HG03025 (cell line): Measurements from ENCODE around the gene RSPH6A.

Source experiments
- ATAC-seq: cut with Tn5 transposase; IDR thresholded peaks from one replicate; pipeline ENCODE4 v1.9.1; 2021; ENCODE audit warnings: mild to moderate bottlenecking, moderate library complexity; ENCODE audit not compliant: unreplicated experiment, low FRiP score

RSPH6A gene

DNA sequence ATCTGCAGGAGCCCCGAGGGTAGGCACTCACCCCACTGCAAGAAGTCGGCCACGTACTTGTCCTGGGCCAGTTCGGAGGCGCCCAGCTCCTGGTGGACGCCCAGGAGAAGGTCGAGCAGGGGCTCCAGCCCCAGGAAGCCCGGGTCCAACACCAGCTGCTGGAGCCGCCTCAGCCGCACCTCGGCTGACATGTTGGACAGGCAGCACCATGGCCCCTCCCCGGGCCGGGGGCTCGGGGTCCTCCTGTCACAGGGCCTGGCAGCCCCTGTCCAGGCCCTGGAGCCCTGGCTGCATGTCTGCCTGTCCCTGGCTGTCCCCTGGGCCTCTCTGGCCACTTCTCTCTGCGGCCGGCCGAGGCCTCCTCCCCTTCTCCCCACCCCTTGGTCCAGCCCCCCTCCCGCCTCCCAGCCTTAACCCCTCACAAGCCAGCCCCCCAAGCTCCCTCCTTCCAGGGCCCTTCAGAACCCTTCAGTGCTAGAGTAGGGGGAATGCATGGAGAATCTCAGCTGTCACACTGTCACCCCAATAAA is 32.9 kb downstream of the RSPH6A start, which contains the start of gene DMPK:
Gene DMPK, minus strand, starts transcription at position 329 of the 530 bp plus-strand sequence. Its CDS starts 138 bp downstream, at position 191.
- ATAC-seq, result no peak

DNA sequence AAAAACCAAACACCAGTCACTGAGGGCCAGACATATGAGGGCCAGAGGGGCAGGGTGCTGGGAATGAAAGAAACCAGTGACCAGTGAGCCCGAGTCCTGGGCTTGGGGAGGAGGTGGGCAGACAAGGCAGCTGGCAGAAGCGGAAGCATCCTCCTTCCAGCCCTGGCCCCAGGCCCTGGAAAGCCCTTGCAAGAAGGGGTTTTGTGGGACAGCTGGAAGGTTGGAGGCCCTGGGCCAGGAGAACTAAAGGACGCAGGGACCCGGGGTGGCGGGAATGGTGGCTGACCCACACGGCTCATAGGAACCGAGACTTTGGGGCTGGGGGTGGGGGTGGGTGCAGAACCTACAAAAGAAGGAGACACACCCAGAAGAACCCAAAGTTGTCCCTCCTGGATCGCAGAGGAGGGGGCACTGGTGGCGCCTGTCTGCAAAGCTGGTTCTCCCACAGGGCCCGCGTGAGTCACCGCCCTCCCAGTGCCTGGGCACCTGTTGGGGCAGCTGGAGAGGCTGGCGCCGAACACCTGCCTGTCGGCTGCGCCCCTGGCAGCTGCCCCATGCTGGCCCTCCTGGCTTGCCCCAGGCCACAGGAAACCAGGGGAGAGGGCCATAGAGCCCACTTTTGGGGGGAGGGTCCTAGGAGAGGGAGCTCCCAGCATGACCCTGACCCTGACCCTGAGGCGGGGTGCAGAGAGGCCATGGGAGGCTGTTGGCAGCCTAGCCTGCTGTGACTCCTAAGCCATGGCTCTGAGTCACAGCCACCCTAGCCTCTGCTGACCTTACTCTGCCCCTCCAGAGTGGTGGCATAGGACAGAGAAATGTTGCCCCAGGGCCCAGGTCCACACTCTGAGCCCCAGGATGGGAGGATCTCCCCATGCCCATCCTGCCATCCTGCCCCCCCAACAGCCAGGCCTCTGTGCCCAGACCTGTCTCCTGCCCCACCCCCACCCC is 33.6 kb downstream of the RSPH6A start:
- ATAC-seq, result no peak

DNA sequence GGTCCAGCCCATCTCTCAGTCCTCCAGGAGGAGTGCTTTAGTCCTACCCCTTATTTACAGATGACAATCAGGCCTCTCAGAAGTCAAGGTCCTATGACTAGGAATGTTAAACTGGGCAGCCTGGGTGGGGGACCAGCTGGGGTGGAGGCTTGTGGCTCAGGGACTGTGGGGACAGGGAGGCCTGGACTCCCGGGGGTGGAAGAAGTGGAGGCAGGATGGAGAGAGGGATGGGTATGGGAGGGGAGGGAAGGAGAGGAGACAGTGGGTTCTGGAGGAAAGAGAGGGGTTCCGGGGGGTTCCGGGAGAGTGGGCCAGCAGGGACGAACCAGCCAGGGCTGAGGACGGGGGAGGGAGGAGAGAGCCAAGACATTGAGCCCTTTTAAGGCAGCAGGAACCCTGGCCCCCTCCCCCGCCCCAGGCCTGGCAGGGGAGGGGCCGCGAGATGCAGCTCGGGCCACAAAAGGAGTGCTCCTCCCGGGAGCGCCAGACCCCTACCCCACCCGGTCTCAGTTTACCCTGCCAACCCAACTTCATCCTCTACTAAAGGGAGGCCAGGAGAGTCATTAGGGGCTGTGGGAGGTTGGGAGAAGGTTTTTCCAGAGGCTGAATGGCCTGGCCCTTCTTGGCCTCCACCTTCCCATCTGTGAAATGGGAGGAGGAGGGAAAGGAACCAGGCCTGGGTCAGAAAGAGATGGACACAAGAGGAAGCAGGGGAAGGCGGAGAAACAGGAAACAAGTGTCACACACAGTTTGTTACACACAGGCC is 34.5 kb downstream of the RSPH6A start:
- no peak for ATAC-seq

DNA sequence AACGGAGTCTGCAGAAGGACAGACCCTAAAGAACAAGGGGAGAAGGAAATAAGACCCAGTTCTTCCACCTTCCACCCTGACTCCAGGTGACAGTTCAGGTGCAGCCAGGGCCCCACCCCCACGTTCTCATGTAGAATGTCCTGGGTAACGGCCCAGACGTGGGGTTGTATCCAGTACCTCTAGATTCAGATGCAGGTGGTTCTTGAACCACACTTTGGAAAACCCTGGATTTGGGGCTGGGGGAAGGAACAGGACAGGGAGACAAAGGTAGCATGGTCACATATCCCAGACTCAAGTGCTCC is 35.0 kb downstream of the RSPH6A start:
- no peak for ATAC-seq

DNA sequence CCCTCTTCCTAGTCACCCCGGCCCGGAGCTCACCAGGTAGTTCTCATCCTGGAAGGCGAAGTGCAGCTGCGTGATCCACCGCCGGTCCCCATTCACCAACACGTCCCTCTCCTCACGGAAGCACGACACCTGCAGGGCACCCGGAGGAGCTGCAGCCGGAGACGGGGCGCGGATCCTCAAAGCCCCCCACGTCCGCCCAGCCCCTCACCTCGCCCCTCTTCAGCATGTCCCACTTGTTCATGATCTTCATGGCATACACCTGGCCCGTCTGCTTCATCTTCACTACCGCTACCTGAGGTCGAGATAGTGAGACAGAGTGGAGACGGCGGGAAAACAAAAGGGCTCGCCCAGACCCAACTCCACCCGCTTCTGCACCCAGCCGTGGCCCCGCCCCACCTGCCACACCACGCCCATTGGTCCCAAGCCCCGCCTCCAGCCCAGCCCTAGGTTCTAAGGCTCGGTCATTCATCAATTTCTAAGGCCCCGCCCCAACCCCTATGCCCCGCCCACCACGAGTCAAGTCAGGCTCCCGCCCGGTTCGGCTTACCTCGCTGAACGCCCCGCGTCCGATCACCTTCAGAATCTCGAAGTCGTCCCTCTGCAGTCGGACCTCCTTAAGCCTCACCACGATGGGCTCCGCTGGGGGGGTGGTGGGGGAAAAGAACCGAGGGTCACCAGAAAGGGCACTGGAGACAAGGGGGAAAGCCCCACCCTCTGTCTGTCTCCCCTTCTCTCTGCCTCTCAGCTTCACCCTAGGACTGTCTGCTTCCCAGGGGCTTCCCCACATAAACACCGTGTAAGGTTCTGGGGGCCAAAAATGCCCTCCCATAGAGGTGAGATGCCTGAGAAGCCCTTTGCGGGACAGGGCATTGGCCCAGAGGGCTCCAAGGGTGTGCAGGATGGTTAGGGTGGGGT is 35.6 kb downstream of the RSPH6A start:
- no peak for ATAC-seq

DNA sequence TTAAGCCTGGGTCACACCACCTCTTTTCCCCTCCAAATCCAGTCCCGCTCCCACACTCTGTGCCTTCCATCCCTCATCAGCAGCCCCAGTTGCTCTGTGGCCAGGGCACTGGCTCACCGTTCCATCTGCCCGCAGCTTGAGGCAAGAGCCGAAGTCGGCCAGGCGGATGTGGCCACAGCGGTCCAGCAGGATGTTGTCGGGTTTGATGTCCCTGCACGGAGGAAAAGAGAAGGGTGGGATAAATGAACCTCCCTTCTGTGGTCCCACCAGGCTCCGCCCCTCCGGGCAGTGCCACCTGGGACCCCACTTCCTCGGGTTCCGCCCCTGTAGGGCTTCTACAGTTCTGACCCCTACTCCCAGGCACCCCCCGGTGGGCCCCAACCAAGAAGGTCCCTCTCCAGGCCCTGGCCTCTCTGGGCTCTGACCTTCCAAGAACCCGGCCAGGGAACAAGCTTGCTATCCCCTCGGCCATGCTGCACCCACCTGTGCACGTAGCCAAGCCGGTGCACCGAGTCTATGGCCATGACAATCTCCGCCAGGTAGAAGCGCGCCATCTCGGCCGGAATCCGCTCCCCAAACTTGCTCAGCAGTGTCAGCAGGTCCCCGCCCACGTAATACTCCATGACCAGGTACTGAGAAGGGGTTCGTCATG is 37.0 kb downstream of the RSPH6A start:
- ATAC-seq, result no peak

DNA sequence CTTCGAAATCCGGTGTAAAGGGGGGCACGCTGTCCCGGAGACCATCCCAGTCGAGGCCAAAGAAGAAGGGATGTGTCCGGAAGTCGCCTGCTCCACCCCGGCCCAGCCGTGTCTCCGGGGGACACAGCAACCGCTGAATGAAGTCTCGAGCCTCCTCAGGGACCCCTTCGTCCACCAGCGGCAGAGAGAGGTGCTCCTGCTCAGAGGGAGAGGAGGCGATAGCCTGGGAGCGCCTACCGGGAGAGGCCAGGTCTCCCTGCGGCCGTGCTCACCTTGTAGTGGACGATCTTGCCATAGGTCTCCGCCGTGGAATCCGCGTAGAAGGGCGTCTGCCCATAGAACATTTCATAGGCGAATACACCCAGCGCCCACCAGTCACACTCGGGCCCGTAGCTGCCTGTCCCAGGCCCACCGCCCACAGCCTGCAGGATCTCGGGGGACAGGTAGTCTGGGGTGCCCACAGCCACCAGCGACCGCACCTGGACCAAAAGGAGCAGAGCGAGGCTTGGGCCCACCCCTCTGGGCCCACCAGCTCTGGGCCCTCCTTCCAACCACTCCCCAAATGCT is 37.6 kb downstream of the RSPH6A start:
- ATAC-seq, result no peak

DNA sequence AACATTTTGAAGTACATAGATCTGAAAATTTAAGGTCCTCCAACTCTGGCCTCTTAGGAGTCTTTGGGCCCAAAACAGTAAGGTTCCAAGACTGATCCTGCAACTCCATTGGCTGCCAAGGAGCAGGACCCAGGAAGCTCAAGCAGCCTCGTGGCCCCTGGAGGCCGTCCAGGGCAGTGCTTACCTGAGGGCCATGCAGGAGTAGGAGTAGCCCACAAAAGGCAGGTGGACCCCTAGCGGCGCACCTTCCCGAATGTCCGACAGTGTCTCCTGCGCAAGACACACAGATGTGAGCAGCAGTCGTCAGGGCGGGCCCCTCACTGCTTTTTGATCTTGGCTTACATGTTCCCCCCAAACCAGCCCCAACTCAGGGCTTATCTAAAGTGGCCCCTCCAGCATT is 40.3 kb downstream of the RSPH6A start:
- ATAC-seq, result no peak

DNA sequence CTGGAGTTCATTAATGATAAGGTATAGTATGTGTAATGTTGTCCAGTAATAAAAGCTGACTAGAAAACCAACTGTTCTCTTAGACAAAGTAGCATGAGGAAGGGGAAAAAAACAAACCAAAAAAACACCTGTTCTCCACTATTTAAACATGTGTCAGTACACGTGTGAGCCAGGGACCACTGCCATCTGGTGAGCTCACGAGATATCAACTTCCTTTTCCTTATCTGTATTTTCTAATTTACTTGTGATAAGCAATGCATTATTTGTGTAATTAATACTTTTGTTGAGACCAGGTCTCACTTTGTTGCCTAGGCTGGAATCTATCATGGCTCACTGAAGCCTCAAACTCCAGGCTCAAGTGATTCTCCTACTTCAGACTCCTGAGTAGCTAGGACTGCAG is 41.7 kb downstream of the RSPH6A start:
- ATAC-seq, result no peak

DNA sequence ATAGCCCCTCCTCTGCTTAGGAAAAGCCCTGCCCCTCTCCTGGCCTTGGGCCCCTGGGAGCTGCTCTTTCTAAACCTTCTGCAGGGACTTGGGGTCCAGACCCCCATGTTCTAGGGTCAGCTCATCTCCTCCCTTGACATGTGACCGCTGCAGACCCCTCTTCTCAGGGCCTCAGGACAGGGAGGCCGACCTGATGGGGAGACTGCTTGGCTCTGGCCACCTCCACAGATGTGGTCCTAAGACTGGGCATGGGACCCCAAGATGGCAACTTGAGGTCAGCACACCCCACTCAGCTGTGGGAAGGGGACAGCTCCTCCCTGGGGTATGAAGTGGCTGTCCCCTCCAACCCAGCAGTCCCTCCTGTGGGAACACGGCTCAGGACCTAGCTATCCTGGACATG is 42.2 kb downstream of the RSPH6A start:
- ATAC-seq, result no peak

DNA sequence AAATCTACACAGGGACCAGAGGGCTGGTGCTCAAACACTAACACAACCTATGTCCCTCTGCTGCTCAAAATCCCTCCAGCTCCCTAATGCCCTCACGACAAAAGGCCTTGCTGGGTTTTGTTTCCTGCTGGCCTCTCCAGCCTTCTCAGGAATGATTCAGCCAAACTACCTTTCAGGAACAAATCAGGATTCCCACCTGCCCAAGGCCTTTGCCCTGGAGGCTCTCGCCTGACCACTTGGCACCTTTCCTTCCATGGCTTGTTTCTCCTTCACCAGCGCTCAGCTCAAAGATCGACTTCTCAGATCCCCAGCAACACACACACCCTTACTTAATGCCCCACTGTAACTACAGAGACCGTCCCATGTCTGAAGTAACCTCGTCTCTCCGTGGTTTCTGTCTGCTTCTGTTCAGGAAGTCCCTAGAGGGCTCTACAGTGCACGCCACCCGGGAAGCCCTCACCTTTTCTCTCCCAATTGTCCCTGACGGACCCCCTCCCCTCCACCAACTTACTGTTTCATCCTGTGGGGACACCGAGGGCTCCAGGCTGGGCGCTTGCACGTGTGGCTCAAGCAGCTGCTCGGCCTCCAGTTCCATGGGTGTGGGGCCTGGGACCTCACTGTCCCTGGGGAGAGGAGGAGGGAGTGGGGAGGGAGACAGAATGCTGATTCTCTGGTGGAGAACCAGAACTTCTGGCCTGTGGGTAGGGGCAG is 42.8 kb downstream of the RSPH6A start:
- no peak for ATAC-seq

DNA sequence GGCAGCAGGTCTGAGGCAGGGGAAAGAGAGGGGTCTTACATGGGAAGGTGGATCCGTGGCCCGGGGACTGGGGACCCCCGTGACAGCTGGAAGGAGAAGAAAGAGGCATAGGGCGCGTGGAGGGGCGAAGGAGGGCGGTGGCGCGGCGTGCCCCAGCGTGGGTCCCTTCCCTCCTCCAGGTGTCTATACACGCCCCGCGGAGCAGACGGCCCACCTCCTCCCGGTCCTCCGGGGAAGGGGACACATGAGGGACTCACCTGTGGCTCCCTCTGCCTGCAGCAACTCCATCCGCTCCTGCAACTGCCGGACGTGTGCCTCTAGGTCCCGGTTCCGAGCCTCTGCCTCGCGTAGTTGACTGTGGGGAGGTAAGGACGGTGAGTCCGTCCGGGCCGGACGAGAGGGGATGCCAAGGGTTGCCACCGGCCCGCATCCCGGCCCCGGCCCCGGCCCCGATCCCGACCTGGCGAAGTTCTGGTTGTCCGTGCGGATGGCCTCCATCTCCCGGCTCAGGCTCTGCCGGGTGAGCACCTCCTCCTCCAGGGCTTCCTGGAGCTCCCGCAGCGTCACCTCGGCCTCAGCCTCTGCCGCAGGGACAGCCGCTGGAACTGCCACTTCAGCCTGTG is 43.7 kb downstream of the RSPH6A start:
- ATAC-seq, result no peak

DNA sequence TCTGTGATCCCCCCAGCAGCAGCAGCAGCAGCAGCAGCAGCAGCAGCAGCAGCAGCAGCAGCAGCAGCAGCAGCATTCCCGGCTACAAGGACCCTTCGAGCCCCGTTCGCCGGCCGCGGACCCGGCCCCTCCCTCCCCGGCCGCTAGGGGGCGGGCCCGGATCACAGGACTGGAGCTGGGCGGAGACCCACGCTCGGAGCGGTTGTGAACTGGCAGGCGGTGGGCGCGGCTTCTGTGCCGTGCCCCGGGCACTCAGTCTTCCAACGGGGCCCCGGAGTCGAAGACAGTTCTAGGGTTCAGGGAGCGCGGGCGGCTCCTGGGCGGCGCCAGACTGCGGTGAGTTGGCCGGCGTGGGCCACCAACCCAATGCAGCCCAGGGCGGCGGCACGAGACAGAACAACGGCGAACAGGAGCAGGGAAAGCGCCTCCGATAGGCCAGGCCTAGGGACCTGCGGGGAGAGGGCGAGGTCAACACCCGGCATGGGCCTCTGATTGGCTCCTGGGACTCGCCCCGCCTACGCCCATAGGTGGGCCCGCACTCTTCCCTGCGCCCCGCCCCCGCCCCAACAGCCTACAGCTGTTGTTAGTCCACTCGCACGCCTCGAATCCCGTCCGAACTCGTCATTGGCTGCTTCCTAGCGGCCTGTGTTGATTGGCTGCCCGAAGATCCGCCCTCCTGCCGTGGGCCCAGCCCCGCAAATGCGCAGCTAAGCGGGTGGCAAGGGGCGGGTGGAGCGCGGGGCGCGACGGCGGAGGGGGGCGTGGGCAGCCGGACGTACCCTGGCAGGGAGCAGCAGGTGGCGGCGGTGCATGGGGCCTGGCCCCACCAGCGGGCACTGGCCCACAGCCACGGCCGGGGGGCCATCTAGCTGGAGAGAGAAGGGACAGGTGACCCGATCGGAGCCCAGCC is 44.7 kb downstream of the RSPH6A start:
- peak; percentile 50 for ATAC-seq

DNA sequence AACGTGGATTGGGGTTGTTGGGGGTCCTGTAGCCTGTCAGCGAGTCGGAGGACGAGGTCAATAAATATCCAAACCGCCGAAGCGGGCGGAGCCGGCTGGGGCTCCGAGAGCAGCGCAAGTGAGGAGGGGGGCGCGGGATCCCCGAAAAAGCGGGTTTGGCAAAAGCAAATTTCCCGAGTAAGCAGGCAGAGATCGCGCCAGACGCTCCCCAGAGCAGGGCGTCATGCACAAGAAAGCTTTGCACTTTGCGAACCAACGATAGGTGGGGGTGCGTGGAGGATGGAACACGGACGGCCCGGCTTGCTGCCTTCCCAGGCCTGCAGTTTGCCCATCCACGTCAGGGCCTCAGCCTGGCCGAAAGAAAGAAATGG is 45.3 kb downstream of the RSPH6A start:
- no peak for ATAC-seq

DNA sequence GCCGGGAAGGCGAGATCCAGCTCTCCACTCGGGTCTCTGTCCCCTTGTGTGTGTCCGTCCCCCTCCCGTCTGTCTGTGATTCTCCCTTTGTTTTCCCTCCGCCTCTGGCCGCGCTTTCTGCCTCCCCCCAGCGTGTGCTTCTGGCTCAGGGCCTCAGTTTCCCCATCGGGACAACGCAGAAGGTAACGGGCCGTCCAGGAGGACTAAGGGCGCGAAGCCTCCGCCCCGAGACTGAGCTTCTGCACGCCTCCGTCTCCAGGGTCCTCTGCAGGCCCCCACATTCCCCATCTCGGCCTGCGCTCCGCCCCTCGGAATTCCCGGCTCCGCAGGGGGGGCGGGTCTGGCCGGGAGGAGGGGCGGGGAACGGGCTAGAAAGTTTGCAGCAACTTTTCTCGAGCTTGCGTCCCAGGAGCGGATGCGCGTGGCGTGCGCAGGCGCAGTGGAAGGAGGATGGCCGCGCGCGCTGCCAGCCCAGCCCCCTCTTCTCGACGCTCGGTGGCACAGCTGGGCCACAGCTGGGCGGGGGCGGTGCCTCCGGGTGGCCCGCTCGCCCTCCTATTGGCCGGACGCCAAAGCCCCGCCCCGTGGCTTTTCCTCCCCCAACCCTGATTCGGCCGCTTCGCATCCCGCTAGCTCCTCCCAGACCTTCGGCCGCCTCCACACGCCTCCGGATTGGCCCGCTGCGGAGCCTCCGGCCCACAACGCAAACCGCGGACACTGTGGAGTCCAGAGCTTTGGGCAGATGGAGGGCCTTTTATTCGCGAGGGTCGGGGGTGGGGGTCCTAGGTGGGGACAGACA is 45.9 kb downstream of the RSPH6A start, which contains the start of gene SIX5:
Gene SIX5, minus strand, starts transcription at position 269 of the 799 bp plus-strand sequence. CDS start 408 bp downstream, outside the sequence.
- peak; percentile 34 for ATAC-seq

DNA sequence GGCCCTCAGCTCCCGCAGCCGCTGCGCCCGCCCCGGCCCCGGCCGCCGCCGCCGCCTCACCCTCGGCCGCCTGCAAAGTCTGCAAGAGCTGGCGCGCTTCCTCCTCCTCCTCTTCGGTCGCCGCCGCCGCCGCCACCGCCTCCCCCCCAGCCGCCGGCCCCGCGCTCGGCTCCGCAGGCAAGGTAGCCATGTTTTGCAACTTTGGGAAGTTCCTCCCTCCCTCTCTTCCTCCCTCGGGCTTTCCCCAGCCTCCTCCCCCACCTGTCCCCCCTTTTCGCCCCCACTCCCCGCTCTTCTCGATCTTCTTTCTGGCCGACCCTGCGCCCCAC is 46.5 kb downstream of the RSPH6A start:
- no peak for ATAC-seq
